ENCODE results near the gene SLC37A2. TPM values are rescaled to one million over a fixed set of nuclear protein-coding genes. Genes with fewer than 3 reads are reported as not detected.
A peak's percentile ranks its signal among the peaks of the same experiment; 100 is the strongest.

The SLC37A2 gene
- total and polyA plus RNA-seq, 4 donors: 3.2 to 13.2 (median 7.8) TPM

GRCh38 chr11:125123194-125123946 lies 60.3 kb downstream of the SLC37A2 start:
- ATAC-seq (ENCODE audit: insufficient read depth, low FRiP score) (peak; percentile 40), DNase-seq (peak in 1 of 3 donors; percentile 50)
- Histone ChIP-seq H3K4me1 (ENCODE audit: control insufficient read depth in 5 of 5, insufficient read depth in 5 of 5, low read length in 5 of 5) (peaks cover 0 to 2% (median 0%) of the 10 kb centered on the region in 5 donors), H3K27me3 (ENCODE audit: control insufficient read depth in 3 of 3, insufficient read depth in 3 of 3, low read length in 2 of 3) (peaks cover 0 to 2% (median 0%) of the 10 kb centered on the region in 3 donors), H3K9ac (ENCODE audit: insufficient read depth in 1 of 2, low read length in 2 of 2) (no peak overlapping the region), H3K4me3 (no peak overlapping the region), H3K27ac (ENCODE audit: low read depth in 1 of 2, low read length in 1 of 2) (peak overlapping the region in 1 of 2 donors; percentile 74), H3K9me3 (ENCODE audit: control insufficient read depth in 4 of 4, insufficient read depth in 3 of 4, low read length in 3 of 4) (no peaks in the 10 kb centered on the region), H3K36me3 (ENCODE audit: control insufficient read depth in 4 of 4, insufficient read depth in 4 of 4, low read length in 4 of 4) (no peaks in the 10 kb centered on the region)
- 69 to 88% methylated on average over 4 of the region's 4 CpGs for WGBS, 2 donors
- TF ChIP-seq CTCF (IDR thresholded peaks at IDR 0.05; ENCODE audit: control extremely low read depth, extremely low read depth): no peak

DNA sequence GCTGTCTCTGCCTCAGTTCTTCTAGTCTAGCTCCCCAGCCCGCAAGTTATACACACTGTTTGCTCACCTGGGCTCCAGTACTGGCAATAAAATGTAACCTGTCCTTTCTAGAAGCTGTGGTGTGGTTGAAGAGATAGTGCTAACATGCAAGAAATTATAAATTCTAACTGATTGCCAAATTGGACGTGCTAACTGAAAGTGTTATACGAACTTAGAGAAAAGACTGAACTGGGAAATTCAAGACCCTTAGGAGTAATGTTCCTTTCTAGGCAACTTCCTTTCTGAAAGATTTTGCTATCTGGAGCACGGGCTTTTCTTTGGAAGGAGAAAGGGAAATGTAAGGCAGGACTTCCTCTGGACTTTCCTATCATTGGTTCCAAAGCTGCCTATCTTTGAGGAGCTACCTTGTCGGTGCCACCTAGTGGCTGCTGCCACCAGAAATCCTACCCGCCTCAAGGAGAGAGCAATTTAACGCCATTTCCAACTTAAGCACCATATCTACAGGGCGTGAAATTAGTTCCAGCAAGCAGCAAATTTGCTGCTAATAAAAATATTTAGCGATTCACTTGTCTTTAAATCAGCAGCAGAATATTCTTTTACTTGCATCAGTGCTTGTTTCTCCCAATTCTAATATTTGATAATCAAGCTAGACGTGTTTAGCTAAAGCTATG lies 61.0 kb downstream of the SLC37A2 start:
- no peaks in the 10 kb centered on the region for H3K36me3 ChIP-seq (ENCODE audit: control insufficient read depth in 4 of 4, insufficient read depth in 4 of 4, low read length in 4 of 4)
- H3K27ac ChIP-seq (ENCODE audit: low read depth in 1 of 2, low read length in 1 of 2): peak overlapping the region in 1 of 2 donors; percentile 74
- H3K9ac ChIP-seq (ENCODE audit: insufficient read depth in 1 of 2, low read length in 2 of 2): no peak overlapping the region
- WGBS, 2 donors: 55 to 65% methylated on average over 10 of the region's 10 CpGs
- peak; percentile 12 for TF ChIP-seq CTCF (IDR thresholded peaks at IDR 0.05; ENCODE audit: control extremely low read depth, extremely low read depth)
- H3K27me3 ChIP-seq (ENCODE audit: control insufficient read depth in 3 of 3, insufficient read depth in 3 of 3, low read length in 2 of 3): peaks cover 0 to 2% (median 0%) of the 10 kb centered on the region in 3 donors
- DNase-seq (peak in 2 of 3 donors; percentile 32 to 53), ATAC-seq (ENCODE audit: insufficient read depth, low FRiP score) (peak; percentile 54)
- peaks cover 0 to 2% (median 0%) of the 10 kb centered on the region in 5 donors for H3K4me1 ChIP-seq (ENCODE audit: control insufficient read depth in 5 of 5, insufficient read depth in 5 of 5, low read length in 5 of 5)
- no peak overlapping the region for H3K4me3 ChIP-seq
- H3K9me3 ChIP-seq (ENCODE audit: control insufficient read depth in 4 of 4, insufficient read depth in 3 of 4, low read length in 3 of 4): no peaks in the 10 kb centered on the region

GRCh38 chr11:125124618-125124992 lies 61.5 kb downstream of the SLC37A2 start:
- Histone ChIP-seq H3K36me3 (ENCODE audit: control insufficient read depth in 4 of 4, insufficient read depth in 4 of 4, low read length in 4 of 4) (no peaks in the 10 kb centered on the region), H3K9me3 (ENCODE audit: control insufficient read depth in 4 of 4, insufficient read depth in 3 of 4, low read length in 3 of 4) (no peaks in the 10 kb centered on the region), H3K9ac (ENCODE audit: insufficient read depth in 1 of 2, low read length in 2 of 2) (no peak overlapping the region), H3K27ac (ENCODE audit: low read depth in 1 of 2, low read length in 1 of 2) (no peak overlapping the region), H3K4me3 (no peak overlapping the region), H3K4me1 (ENCODE audit: control insufficient read depth in 5 of 5, insufficient read depth in 5 of 5, low read length in 5 of 5) (peaks cover 0 to 2% (median 1%) of the 10 kb centered on the region in 5 donors), H3K27me3 (ENCODE audit: control insufficient read depth in 3 of 3, insufficient read depth in 3 of 3, low read length in 2 of 3) (peaks cover 0 to 2% (median 0%) of the 10 kb centered on the region in 3 donors)
- WGBS, 2 donors: 65 to 71% methylated on average over 4 of the region's 4 CpGs
- no peak for TF ChIP-seq CTCF (IDR thresholded peaks at IDR 0.05; ENCODE audit: control extremely low read depth, extremely low read depth)
- ATAC-seq (ENCODE audit: insufficient read depth, low FRiP score) (no peak), DNase-seq (no peak)
